Measurements from ENCODE around the gene SMIM1.
"Not testable (repeated sequence)": the region's sequence is repeated elsewhere in the genome, so short reads cannot be mapped to it uniquely, and the experiment has no call there.

The SMIM1 gene

GRCh38 chr1:3795453-3796214 is 23.1 kb downstream of the SMIM1 start:
- no peak for DNase-seq (ENCODE audit: low read depth, low spot score)

GRCh38 chr1:3796215-3797061 is 23.9 kb downstream of the SMIM1 start, which contains the start of gene LRRC47:
Gene LRRC47, minus strand, starts transcription at chr1:3796498. Its CDS starts 22 bp downstream, at chr1:3796476.
- peak; percentile 69 for DNase-seq (ENCODE audit: low read depth, low spot score)

- DNase-seq (ENCODE audit: low read depth, low spot score), result no peak
Observed at GRCh38 chr1:3799976-3800685, 27.6 kb downstream of the SMIM1 start.

- not testable (repeated sequence) for DNase-seq (ENCODE audit: low read depth, low spot score)
Observed at GRCh38 chr1:3800795-3801194, 28.2 kb downstream of the SMIM1 start.

GRCh38 chr1:3803905-3804626 is 31.5 kb downstream of the SMIM1 start:
- no peak for DNase-seq (ENCODE audit: low read depth, low spot score)

- not testable (repeated sequence) for DNase-seq (ENCODE audit: low read depth, low spot score)
Observed at GRCh38 chr1:3804627-3804944, 32.0 kb downstream of the SMIM1 start.

GRCh38 chr1:3805038-3805437 is 32.5 kb downstream of the SMIM1 start:
- DNase-seq (ENCODE audit: low read depth, low spot score), result no peak

- no peak for DNase-seq (ENCODE audit: low read depth, low spot score)
Observed at GRCh38 chr1:3807769-3808168, 35.2 kb downstream of the SMIM1 start.

- no peak for DNase-seq (ENCODE audit: low read depth, low spot score)
Observed at GRCh38 chr1:3809680-3810079, 37.1 kb downstream of the SMIM1 start.

GRCh38 chr1:3810149-3810761 is 37.7 kb downstream of the SMIM1 start:
- DNase-seq (ENCODE audit: low read depth, low spot score), result not testable (repeated sequence)

GRCh38 chr1:3811595-3811911 is 39.0 kb downstream of the SMIM1 start:
- DNase-seq (ENCODE audit: low read depth, low spot score), result no peak

GRCh38 chr1:3814065-3814464 is 41.5 kb downstream of the SMIM1 start:
- DNase-seq (ENCODE audit: low read depth, low spot score), result no peak

GRCh38 chr1:3814771-3815561 is 42.4 kb downstream of the SMIM1 start:
- DNase-seq (ENCODE audit: low read depth, low spot score), result no peak

GRCh38 chr1:3816331-3817137 is 44.0 kb downstream of the SMIM1 start:
- no peak for DNase-seq (ENCODE audit: low read depth, low spot score)

- no peak for DNase-seq (ENCODE audit: low read depth, low spot score)
Observed at GRCh38 chr1:3817138-3817740, 44.7 kb downstream of the SMIM1 start.

GRCh38 chr1:3817821-3818597 is 45.5 kb downstream of the SMIM1 start:
- no peak for DNase-seq (ENCODE audit: low read depth, low spot score)

GRCh38 chr1:3819771-3820200 is 47.2 kb downstream of the SMIM1 start:
- DNase-seq (ENCODE audit: low read depth, low spot score), result no peak

- DNase-seq (ENCODE audit: low read depth, low spot score), result no peak
Observed at GRCh38 chr1:3820316-3820715, 47.8 kb downstream of the SMIM1 start.

All from iPS DF 19.7 (cell line).